H9 (cell line): ENCODE data around the gene NCAM1. TPM values are rescaled to one million over a fixed set of nuclear protein-coding genes. Genes with fewer than 3 reads are reported as not detected.

ENCODE experiments used
- DNase-seq: peaks from one replicate; pipeline ENCODE4 v3.0.0-alpha.2; 2017
- H2AFZ ChIP-seq: one replicate; pipeline ENCODE4 v1.6.1; 2013; ENCODE audit warnings: mild to moderate bottlenecking, low read length, control low read depth, moderate library complexity
- H2AK5ac ChIP-seq: 2 replicates; pipeline ENCODE4 v1.6.1; 2013; ENCODE audit warnings: low read length, control low read depth, mixed read lengths; ENCODE audit not compliant: insufficient read length
- H2BK120ac ChIP-seq: one replicate; pipeline ENCODE4 v1.6.1; 2013; ENCODE audit warnings: low read depth, mild to moderate bottlenecking, low read length, control low read depth, inconsistent platforms; ENCODE audit not compliant: poor library complexity, severe bottlenecking
- H2BK12ac ChIP-seq: 2 replicates; pipeline ENCODE4 v1.6.1; 2013; ENCODE audit warnings: low read length, control low read depth, mixed read lengths, low read depth; ENCODE audit not compliant: insufficient read length
- H2BK15ac ChIP-seq: 2 replicates; pipeline ENCODE4 v1.6.1; 2013; ENCODE audit warnings: low read depth, low read length, control low read depth
- H2BK20ac ChIP-seq: one replicate; pipeline ENCODE4 v1.6.1; 2013; ENCODE audit warnings: low read depth, mild to moderate bottlenecking, low read length, control low read depth, inconsistent platforms; ENCODE audit not compliant: poor library complexity, severe bottlenecking
- H2BK5ac ChIP-seq: 2 replicates; pipeline ENCODE4 v1.6.1; 2013; ENCODE audit warnings: low read length, control low read depth, mixed read lengths; ENCODE audit not compliant: insufficient read length
- H3K14ac ChIP-seq: 2 replicates; pipeline ENCODE4 v1.6.1; 2013; ENCODE audit warnings: low read length, control low read depth; ENCODE audit not compliant: insufficient read depth
- H3K18ac ChIP-seq: 2 replicates; pipeline ENCODE4 v1.6.1; 2013; ENCODE audit warnings: low read depth, mild to moderate bottlenecking, mixed read lengths, low read length, control low read depth; ENCODE audit not compliant: insufficient read length
- H3K23ac ChIP-seq: 2 replicates; pipeline ENCODE4 v1.6.1; 2013; ENCODE audit warnings: low read length, control low read depth, mixed read lengths, low read depth; ENCODE audit not compliant: insufficient read length
- H3K23me2 ChIP-seq: 2 replicates; pipeline ENCODE4 v1.6.1; 2013; ENCODE audit warnings: low read depth, mild to moderate bottlenecking, mixed read lengths, low read length, control low read depth; ENCODE audit not compliant: insufficient read length, poor library complexity, severe bottlenecking
- H3K27ac ChIP-seq: 2 replicates; pipeline ENCODE4 v1.5.1; 2013; ENCODE audit warnings: low read length, control low read depth, mixed read lengths, low read depth; ENCODE audit not compliant: insufficient read length
- H3K27me3 ChIP-seq: 2 replicates; pipeline ENCODE4 v1.6.1; 2013; ENCODE audit warnings: low read length, control low read depth, inconsistent platforms; ENCODE audit not compliant: insufficient read depth
- H3K4ac ChIP-seq: 2 replicates; pipeline ENCODE4 v1.6.1; 2013; ENCODE audit warnings: low read depth, mild to moderate bottlenecking, control low read depth, inconsistent platforms, low read length, moderate library complexity
- H3K4me1 ChIP-seq: 2 replicates; pipeline ENCODE4 v1.6.1; 2013; ENCODE audit warnings: low read length, control low read depth, inconsistent platforms; ENCODE audit not compliant: insufficient read depth
- H3K4me2 ChIP-seq: 2 replicates; pipeline ENCODE4 v1.6.1; 2013; ENCODE audit warnings: low read length, control low read depth, mixed read lengths; ENCODE audit not compliant: insufficient read length, insufficient read depth
- H3K56ac ChIP-seq: 2 replicates; pipeline ENCODE4 v1.6.1; 2013; ENCODE audit warnings: low read depth, mild to moderate bottlenecking, mixed read lengths, low read length, control low read depth; ENCODE audit not compliant: insufficient read length
- H3K79me1 ChIP-seq: 2 replicates; pipeline ENCODE4 v1.6.1; 2013; ENCODE audit warnings: low read depth, mild to moderate bottlenecking, moderate library complexity, low read length, control low read depth, inconsistent platforms; ENCODE audit not compliant: insufficient read depth, poor library complexity, severe bottlenecking
- H3K79me2 ChIP-seq: 2 replicates; pipeline ENCODE4 v1.6.1; 2013; ENCODE audit warnings: low read length, control low read depth, inconsistent platforms; ENCODE audit not compliant: insufficient read depth
- H3K9ac ChIP-seq: 2 replicates; pipeline ENCODE4 v1.6.1; 2013; ENCODE audit warnings: low read length, control low read depth, mixed read lengths; ENCODE audit not compliant: insufficient read length; ENCODE audit errors: extremely low read depth
- H3K9me3 ChIP-seq: one replicate; pipeline ENCODE4 v1.6.1; 2013; ENCODE audit warnings: low read depth, low read length, inconsistent platforms; ENCODE audit not compliant: control insufficient read depth
- H3T11ph ChIP-seq: one replicate; pipeline ENCODE4 v1.6.1; 2013; ENCODE audit warnings: mild to moderate bottlenecking, low read length, control low read depth, inconsistent platforms
- H4K20me1 ChIP-seq: one replicate; pipeline ENCODE4 v1.6.1; 2013; ENCODE audit not compliant: control insufficient read depth, insufficient read length, insufficient read depth
- H4K5ac ChIP-seq: 2 replicates; pipeline ENCODE4 v1.6.1; 2013; ENCODE audit warnings: low read depth, mild to moderate bottlenecking, mixed read lengths, low read length, control low read depth; ENCODE audit not compliant: insufficient read length
- H4K8ac ChIP-seq: replicated peaks from 2 replicates; pipeline ENCODE4 v1.6.1; 2013; ENCODE audit warnings: low read length, control low read depth, mixed read lengths, low read depth; ENCODE audit not compliant: insufficient read length
- H4K91ac ChIP-seq: 2 replicates; pipeline ENCODE4 v1.6.1; 2013; ENCODE audit warnings: low read depth, mild to moderate bottlenecking, moderate library complexity, mixed read lengths, low read length, control low read depth; ENCODE audit not compliant: insufficient read length
- H3K27ac Mint-ChIP-seq, 3 experiments: 2 replicates in 2 of 3; 3 replicates in 1 of 3; pipeline ENCODE4 v1.8.0; 2020 to 2021; ENCODE audit warnings: mixed read lengths in 3 of 3, mild to moderate bottlenecking in 1 of 3, moderate library complexity in 1 of 3
- H3K27me3 Mint-ChIP-seq: 2 replicates; pipeline ENCODE4 v1.8.0; 2021; ENCODE audit warnings: low read depth, mild to moderate bottlenecking, moderate library complexity, mixed read lengths
- H3K36me3 Mint-ChIP-seq, 3 experiments: 2 replicates in 2 of 3; 3 replicates in 1 of 3; pipeline ENCODE4 v1.8.0; 2020 to 2021; ENCODE audit warnings: low read depth in 3 of 3, mixed read lengths in 3 of 3; ENCODE audit not compliant: insufficient read depth in 1 of 3
- H3K4me1 Mint-ChIP-seq, 2 experiments: 2 replicates each; pipeline ENCODE4 v1.8.0; 2020; ENCODE audit warnings: mixed read lengths in 2 of 2
- H3K4me3 Mint-ChIP-seq, 2 experiments: 2 replicates in 1 of 2; 3 replicates in 1 of 2; pipeline ENCODE4 v1.8.0; 2020 to 2021; ENCODE audit warnings: mild to moderate bottlenecking in 2 of 2, mixed read lengths in 2 of 2, moderate library complexity in 1 of 2
- H3K9me3 Mint-ChIP-seq, 2 experiments: 2 replicates in 1 of 2; 3 replicates in 1 of 2; pipeline ENCODE4 v1.8.0; 2020; ENCODE audit warnings: mild to moderate bottlenecking in 2 of 2, mixed read lengths in 2 of 2, moderate library complexity in 1 of 2
- WGBS: extraction: QIAGEN DNeasy Blood & Tissue Kit; methylation state at CpG from one replicate; pipeline ENCODE4 v1.1.7; 2013; ENCODE audit warnings: missing lambda C conversion rate, low lambda C conversion rate, mixed read lengths; ENCODE audit not compliant: insufficient read length; ENCODE audit errors: extremely low coverage; 5-methylcytosine and 5-hydroxymethylcytosine counted together
- total RNA-seq: library from RNA; stranded (reverse); gene quantifications from 2 replicates; pipeline ENCODE4 v1.2.1, GENCODE V29; 2021
- TF ChIP-seq, protein P1 (sequence below): fragments of 200-600 bp; sonication (generic); conservative IDR thresholded peaks from 3 replicates; pipeline ENCODE4 v1.8.0; 2021; ENCODE audit warnings: antibody characterized with exemption, mild to moderate bottlenecking

Gene NCAM1
- total RNA-seq, 1 experiment from 2014 or later: 2.5 TPM

DNA sequence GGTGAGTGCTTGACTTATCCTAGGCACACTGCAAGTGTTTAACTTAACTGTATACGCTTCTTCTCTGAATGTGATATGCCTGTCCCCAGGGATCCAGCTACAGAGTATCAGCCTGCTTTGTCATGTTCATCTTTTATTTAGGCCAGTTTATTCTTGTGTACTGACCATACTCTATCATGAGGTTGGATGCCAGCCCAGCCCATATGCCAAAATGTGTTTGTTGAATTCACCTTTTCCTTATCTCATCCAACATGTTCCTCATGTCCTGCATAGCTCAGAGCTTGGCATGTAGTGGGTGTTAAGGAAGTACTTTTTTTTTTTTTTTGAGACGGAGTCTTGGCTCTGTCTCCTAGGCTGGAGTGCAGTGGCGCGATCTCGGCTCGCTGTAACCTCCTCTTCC, 116.2 kb downstream of the NCAM1 start:
- H3K4me3 Mint-ChIP-seq: no peak overlapping the region
- Histone ChIP-seq H2BK5ac (no peak overlapping the region), H4K8ac (no peak overlapping the region), H3K4me1 (peaks cover 3% of the 10 kb centered on the region; the same call in 1 of the 2 replicates), H4K20me1 (no peaks in the 10 kb centered on the region), H3K23ac (no peak overlapping the region), H3K27ac (no peak overlapping the region), H3K79me2 (no peaks in the 10 kb centered on the region), H3K79me1 (no peaks in the 10 kb centered on the region), H3K4me2 (no peak overlapping the region), H2BK120ac (no peak overlapping the region), H4K5ac (no peak overlapping the region), H2BK20ac (no peak overlapping the region), H2BK15ac (no peak overlapping the region), H2AFZ (no peak overlapping the region), H3K56ac (no peak overlapping the region), H3T11ph (no peak overlapping the region), H2AK5ac (no peak overlapping the region), H3K23me2 (no peaks in the 10 kb centered on the region), H3K27me3 (no peaks in the 10 kb centered on the region), H3K18ac (no peak overlapping the region), H3K9me3 (no peaks in the 10 kb centered on the region), H2BK12ac (no peak overlapping the region), H4K91ac (no peak overlapping the region), H3K4ac (no peak overlapping the region), H3K14ac (no peak overlapping the region), H3K9ac (no peak overlapping the region)
- TF ChIP-seq, protein P1, sequence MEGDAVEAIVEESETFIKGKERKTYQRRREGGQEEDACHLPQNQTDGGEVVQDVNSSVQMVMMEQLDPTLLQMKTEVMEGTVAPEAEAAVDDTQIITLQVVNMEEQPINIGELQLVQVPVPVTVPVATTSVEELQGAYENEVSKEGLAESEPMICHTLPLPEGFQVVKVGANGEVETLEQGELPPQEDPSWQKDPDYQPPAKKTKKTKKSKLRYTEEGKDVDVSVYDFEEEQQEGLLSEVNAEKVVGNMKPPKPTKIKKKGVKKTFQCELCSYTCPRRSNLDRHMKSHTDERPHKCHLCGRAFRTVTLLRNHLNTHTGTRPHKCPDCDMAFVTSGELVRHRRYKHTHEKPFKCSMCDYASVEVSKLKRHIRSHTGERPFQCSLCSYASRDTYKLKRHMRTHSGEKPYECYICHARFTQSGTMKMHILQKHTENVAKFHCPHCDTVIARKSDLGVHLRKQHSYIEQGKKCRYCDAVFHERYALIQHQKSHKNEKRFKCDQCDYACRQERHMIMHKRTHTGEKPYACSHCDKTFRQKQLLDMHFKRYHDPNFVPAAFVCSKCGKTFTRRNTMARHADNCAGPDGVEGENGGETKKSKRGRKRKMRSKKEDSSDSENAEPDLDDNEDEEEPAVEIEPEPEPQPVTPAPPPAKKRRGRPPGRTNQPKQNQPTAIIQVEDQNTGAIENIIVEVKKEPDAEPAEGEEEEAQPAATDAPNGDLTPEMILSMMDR: no peak
- no peaks in the 10 kb centered on the region for H3K9me3 Mint-ChIP-seq
- peaks cover 5 to 8% of the 10 kb centered on the region in 2 experiments for H3K4me1 Mint-ChIP-seq
- H3K27me3 Mint-ChIP-seq: no peaks in the 10 kb centered on the region
- H3K36me3 Mint-ChIP-seq: no peaks in the 10 kb centered on the region
- no peak for DNase-seq
- no CpG with 5 or more reads among the region's 6 CpGs for WGBS
- H3K27ac Mint-ChIP-seq: no peak overlapping the region
